ENCODE results near the gene PON2.

Gene PON2

DNA sequence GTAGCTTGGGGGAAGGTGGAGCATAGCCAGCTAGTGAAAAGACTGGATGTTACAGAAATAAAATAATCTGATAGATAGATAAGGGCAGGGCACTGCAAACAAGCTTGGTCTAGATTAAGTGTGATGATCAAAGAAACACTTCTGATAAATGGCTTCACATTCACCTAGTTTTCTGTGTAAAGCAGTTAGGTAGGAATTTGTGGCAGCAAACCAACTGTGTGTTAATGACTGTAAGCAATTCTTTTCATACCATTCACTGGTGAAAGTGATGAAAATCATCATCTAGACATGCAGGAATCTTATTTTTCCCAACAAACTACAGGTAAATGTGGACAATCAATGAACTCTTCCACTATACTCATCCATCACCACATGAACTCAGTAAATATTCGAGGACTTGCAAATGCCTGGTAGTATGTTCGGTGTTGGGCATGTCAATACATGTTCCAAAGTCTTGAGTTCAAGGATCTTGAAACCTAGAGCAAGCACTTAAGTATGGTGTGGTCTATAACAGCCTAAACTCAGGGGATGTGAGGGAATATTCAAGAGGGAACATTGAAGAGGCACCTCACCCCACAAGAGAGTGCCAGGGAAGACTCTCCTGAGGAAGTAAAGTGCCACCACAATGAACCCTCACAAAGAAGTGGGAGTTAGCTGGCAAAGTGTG, 59.1 kb downstream of the PON2 start:
- 80 to 86% methylated on average over 1 of the region's 2 CpGs for WGBS, 2 experiments (ENCODE audit: insufficient coverage in 2 of 2)
- Histone ChIP-seq H3K36me3 (ENCODE audit: control insufficient read depth, insufficient read depth, low read length) (no peaks in the 10 kb centered on the region), H3K9me3 (ENCODE audit: control insufficient read depth, low read length) (peaks cover 5% of the 10 kb centered on the region), H3K4me1 (ENCODE audit: control insufficient read depth, insufficient read depth, low read length, poor library complexity, severe bottlenecking) (no peaks in the 10 kb centered on the region), H3K27ac (ENCODE audit: low read depth, low read length, severe bottlenecking) (no peak overlapping the region), H3K4me3 (ENCODE audit: extremely low read depth, insufficient read depth, low read length, poor library complexity, severe bottlenecking) (no peak overlapping the region)

DNA sequence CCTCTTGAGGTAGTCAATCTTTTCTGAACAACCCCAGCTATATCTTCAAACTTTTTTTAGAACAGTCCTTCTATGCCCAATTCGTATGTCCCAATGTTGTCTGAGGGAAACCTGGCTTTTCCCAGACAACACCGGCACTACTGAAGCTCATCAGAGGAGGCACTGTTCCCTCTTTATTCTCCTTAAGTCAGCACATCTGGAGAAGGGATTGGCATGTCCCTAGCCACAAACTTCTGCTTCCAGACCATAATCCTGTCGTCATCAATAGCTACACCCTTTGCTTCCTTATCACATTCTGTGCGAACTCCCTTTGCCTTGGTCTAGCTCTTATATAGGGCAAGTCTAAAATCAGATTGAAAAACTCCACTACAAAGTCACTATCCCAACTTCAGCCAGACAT, 61.5 kb downstream of the PON2 start:
- no peak overlapping the region for H3K4me3 ChIP-seq (ENCODE audit: extremely low read depth, insufficient read depth, low read length, poor library complexity, severe bottlenecking)
- peaks cover 5% of the 10 kb centered on the region for H3K9me3 ChIP-seq (ENCODE audit: control insufficient read depth, low read length)
- H3K36me3 ChIP-seq (ENCODE audit: control insufficient read depth, insufficient read depth, low read length), result no peaks in the 10 kb centered on the region
- 91 to 100% methylated on average over 2 to 4 of the region's 4 CpGs for WGBS, 2 experiments (ENCODE audit: insufficient coverage in 2 of 2)
- no peaks in the 10 kb centered on the region for H3K4me1 ChIP-seq (ENCODE audit: control insufficient read depth, insufficient read depth, low read length, poor library complexity, severe bottlenecking)
- no peak overlapping the region for H3K27ac ChIP-seq (ENCODE audit: low read depth, low read length, severe bottlenecking)

DNA sequence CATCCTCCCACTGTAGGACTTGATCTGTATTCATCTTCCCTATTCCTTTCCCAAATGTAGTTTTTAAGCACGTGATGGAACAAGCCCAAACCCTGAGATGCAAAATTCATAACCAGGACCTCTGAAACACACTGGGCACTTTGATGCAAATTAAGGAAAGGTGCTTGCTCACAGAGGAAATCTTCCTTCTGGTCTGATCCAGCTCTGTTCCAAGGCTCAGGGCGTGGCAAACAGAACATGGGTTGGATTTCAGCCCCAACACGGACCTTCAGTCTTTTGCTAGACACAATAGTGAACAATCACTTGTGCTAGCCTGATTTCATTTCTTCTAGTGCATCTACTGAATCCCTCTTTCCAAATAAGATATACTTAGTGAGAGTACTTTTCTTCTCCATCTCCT, 66.6 kb downstream of the PON2 start:
- Histone ChIP-seq H3K9me3 (ENCODE audit: control insufficient read depth, low read length) (no peaks in the 10 kb centered on the region), H3K4me1 (ENCODE audit: control insufficient read depth, insufficient read depth, low read length, poor library complexity, severe bottlenecking) (no peaks in the 10 kb centered on the region), H3K27ac (ENCODE audit: low read depth, low read length, severe bottlenecking) (no peak overlapping the region), H3K4me3 (ENCODE audit: extremely low read depth, insufficient read depth, low read length, poor library complexity, severe bottlenecking) (no peak overlapping the region), H3K36me3 (ENCODE audit: control insufficient read depth, insufficient read depth, low read length) (no peaks in the 10 kb centered on the region)
- 88 to 100% methylated on average over 1 to 3 of the region's 3 CpGs for WGBS, 2 experiments (ENCODE audit: insufficient coverage in 2 of 2)

DNA sequence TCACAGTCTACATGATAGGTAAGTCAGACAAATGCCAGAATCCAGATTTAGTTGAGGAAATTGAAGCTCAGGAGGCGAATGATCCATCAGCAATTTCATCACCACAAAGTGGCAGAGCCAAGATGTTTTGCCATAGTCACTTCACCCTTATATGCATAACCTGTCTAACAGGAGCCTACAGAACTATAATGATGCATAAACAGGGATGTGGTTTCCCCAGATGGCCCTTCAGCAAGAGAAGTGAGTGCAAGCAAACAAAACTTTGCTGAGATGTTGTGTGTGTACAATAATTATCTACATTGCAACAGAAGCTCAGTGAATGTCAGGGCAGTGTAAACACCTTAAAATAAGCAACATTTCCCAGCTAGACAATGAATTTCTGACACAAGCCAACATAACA, 67.2 kb downstream of the PON2 start:
- 100% methylated on average over 1 of the region's 1 CpG for WGBS, 2 experiments (ENCODE audit: insufficient coverage in 2 of 2)
- Histone ChIP-seq H3K4me3 (ENCODE audit: extremely low read depth, insufficient read depth, low read length, poor library complexity, severe bottlenecking) (no peak overlapping the region), H3K4me1 (ENCODE audit: control insufficient read depth, insufficient read depth, low read length, poor library complexity, severe bottlenecking) (no peaks in the 10 kb centered on the region), H3K27ac (ENCODE audit: low read depth, low read length, severe bottlenecking) (no peak overlapping the region), H3K36me3 (ENCODE audit: control insufficient read depth, insufficient read depth, low read length) (no peaks in the 10 kb centered on the region), H3K9me3 (ENCODE audit: control insufficient read depth, low read length) (no peaks in the 10 kb centered on the region)

DNA sequence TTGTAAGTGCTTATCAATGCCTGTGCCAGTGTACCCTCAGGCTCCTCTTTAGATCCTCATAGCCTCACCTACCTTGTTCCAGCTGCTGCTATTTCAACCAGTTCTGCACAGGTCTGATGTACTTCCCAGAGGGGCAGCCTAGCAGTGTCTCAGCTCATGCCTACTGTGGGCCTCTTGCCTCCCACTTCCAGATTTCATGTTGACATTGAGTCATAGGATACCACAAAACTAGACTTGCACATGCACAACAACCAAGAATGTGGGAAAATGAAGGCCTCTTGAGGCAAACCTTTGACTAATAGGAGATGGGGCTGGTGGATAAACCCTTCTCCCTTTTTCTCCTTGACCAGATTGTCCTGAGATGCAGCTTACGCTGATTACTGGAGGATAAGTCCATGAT, 69.7 kb downstream of the PON2 start:
- 100% methylated on average over 1 of the region's 1 CpG for WGBS, 2 experiments (ENCODE audit: insufficient coverage in 2 of 2)
- Histone ChIP-seq H3K27ac (ENCODE audit: low read depth, low read length, severe bottlenecking) (no peak overlapping the region), H3K4me1 (ENCODE audit: control insufficient read depth, insufficient read depth, low read length, poor library complexity, severe bottlenecking) (no peaks in the 10 kb centered on the region), H3K9me3 (ENCODE audit: control insufficient read depth, low read length) (no peaks in the 10 kb centered on the region), H3K36me3 (ENCODE audit: control insufficient read depth, insufficient read depth, low read length) (no peaks in the 10 kb centered on the region), H3K4me3 (ENCODE audit: extremely low read depth, insufficient read depth, low read length, poor library complexity, severe bottlenecking) (no peak overlapping the region)

DNA sequence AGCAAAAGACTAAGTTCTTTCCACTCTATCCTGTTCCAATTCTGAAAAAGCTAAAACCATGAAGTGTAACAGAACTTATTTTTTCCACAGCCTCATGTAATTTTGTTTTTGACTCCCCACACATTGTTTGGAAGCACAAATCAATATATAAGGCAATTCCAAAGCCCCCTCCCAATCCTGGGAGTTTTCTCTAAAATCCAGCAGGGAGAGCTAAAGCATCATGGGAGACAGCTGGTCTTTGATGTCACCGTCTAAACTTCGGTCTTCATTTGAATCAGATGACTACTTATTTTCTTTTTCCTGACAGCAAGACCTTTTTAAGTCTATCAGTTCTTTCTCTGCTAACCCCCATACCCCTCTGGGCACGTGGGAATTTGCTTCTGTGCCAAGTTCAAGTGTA, 77.2 kb downstream of the PON2 start:
- Histone ChIP-seq H3K4me1 (ENCODE audit: control insufficient read depth, insufficient read depth, low read length, poor library complexity, severe bottlenecking) (no peaks in the 10 kb centered on the region), H3K27ac (ENCODE audit: low read depth, low read length, severe bottlenecking) (no peak overlapping the region), H3K9me3 (ENCODE audit: control insufficient read depth, low read length) (no peaks in the 10 kb centered on the region), H3K36me3 (ENCODE audit: control insufficient read depth, insufficient read depth, low read length) (no peaks in the 10 kb centered on the region), H3K4me3 (ENCODE audit: extremely low read depth, insufficient read depth, low read length, poor library complexity, severe bottlenecking) (no peak overlapping the region)
- 63 to 75% methylated on average over 3 of the region's 3 CpGs for WGBS, 2 experiments (ENCODE audit: insufficient coverage in 2 of 2)
